Lower lobe of right lung (tissue), 2 donors: ENCODE measurements around the gene BMP8A. TPM values are rescaled to one million over a fixed set of nuclear protein-coding genes. Genes with fewer than 3 reads are reported as not detected.
"Not testable (repeated sequence)": the region's sequence is repeated elsewhere in the genome, so short reads cannot be mapped to it uniquely, and the experiment has no call there.

Source experiments
- ATAC-seq, 2 donors: fragments of 200-7000 bp; cut with Tn5 transposase; one replicate each; pipeline ENCODE4 v1.9.1; 2020 to 2022; ENCODE audit warnings: mild to moderate bottlenecking in 2 of 2, moderate library complexity in 2 of 2
- DNase-seq: peaks from one replicate; pipeline ENCODE4 v3.0.0-alpha.2; 2020
- H3K27ac ChIP-seq: fragments of 200-600 bp; one replicate; pipeline ENCODE4 v1.8.0; 2022
- H3K27me3 ChIP-seq: fragments of 200-600 bp; one replicate; pipeline ENCODE4 v1.8.0; 2022; ENCODE audit warnings: low read depth
- H3K36me3 ChIP-seq: fragments of 200-600 bp; one replicate; pipeline ENCODE4 v1.8.0; 2022; ENCODE audit warnings: mild to moderate bottlenecking
- H3K4me1 ChIP-seq: fragments of 200-600 bp; one replicate; pipeline ENCODE4 v1.8.0; 2022
- H3K4me3 ChIP-seq: fragments of 200-600 bp; one replicate; pipeline ENCODE4 v1.8.0; 2022; ENCODE audit warnings: mild to moderate bottlenecking
- H3K9me3 ChIP-seq: fragments of 200-600 bp; one replicate; pipeline ENCODE4 v1.8.0; 2022
- CTCF ChIP-seq: fragments of 200-600 bp; IDR thresholded peaks from one replicate; pipeline ENCODE4 v1.8.0; 2022; ENCODE audit warnings: antibody characterized with exemption, mild to moderate bottlenecking
- intact Hi-C: fragments of 100-400 bp; cut with DNase I; formaldehyde crosslinking; loops from one replicate; pipeline ENCODE4 v1.11.0; 2022
- total RNA-seq: library from RNA; stranded (reverse); fragmentation: NEBNext Ultra II Directional; extraction: Animal tissue kit (Norgen Biotek cat#: 25700); gene quantifications from one replicate; pipeline ENCODE4 v1.2.1, GENCODE V29; 2021
- donor health status: DM: no; HTN: yes; CAD: no; lungs with severe emphysema.

The BMP8A gene
- total RNA-seq, 1 donor from 2014 or later, result not detected

- intact Hi-C loops, result no loop called here
Measured at GRCh38 chr1:39526466-39527189, 35.2 kb downstream of the BMP8A start.

GRCh38 chr1:39527190-39527579 is 35.7 kb downstream of the BMP8A start:
- H3K27me3 ChIP-seq, H3K4me1 ChIP-seq, ATAC-seq, H3K4me3 ChIP-seq, H3K27ac ChIP-seq, intact Hi-C loops, H3K9me3 ChIP-seq, DNase-seq: not testable (repeated sequence)
- H3K36me3 ChIP-seq, result peaks cover 45% of the 10 kb centered on the region

More at GRCh38 chr1:39526466-39527189, 35.2 kb downstream of the BMP8A start:
- Histone ChIP-seq H3K27ac (no peak overlapping the region), H3K4me3 (no peak overlapping the region), H3K36me3 (peaks cover 40% of the 10 kb centered on the region), H3K9me3 (no peaks in the 10 kb centered on the region), H3K27me3 (no peaks in the 10 kb centered on the region), H3K4me1 (no peaks in the 10 kb centered on the region)
- no peak for TF ChIP-seq CTCF
- DNase-seq, result no peak
- ATAC-seq, result no peak

DNA sequence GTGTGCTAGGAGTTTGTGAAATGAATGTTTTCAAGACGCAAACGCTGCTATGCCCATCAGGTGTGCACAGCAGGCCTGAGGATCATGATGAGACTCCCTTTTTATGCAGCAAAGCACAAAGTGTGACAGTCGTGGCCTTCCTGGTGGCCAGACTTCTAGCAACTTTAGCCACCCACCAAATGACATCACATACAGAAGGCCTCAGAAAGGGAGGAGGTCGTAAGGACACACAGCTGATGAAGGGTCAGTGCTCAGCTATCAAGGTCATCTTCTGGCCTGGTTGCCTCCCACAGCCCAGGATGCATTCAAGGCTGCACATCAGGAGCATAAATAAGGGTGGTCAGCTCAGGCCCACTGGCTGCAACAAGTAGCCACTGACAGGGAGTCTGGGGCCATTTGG is 36.6 kb downstream of the BMP8A start:
- no peak for TF ChIP-seq CTCF
- no peak overlapping the region for H3K4me3 ChIP-seq

GRCh38 chr1:39529901-39530535 is 38.6 kb downstream of the BMP8A start:
- no peaks in the 10 kb centered on the region for H3K4me1 ChIP-seq
- no peaks in the 10 kb centered on the region for H3K27me3 ChIP-seq
- TF ChIP-seq CTCF, result no peak
- H3K4me3 ChIP-seq, result no peak overlapping the region
- no peak overlapping the region for H3K27ac ChIP-seq
- peaks cover 61% of the 10 kb centered on the region for H3K36me3 ChIP-seq
- no peaks in the 10 kb centered on the region for H3K9me3 ChIP-seq
- intact Hi-C loops, result no loop called here
- ATAC-seq (no peak), DNase-seq (no peak)

More for the DNA sequence above, 36.6 kb downstream of the BMP8A start:
- H3K4me1 ChIP-seq, result no peaks in the 10 kb centered on the region
- no peaks in the 10 kb centered on the region for H3K9me3 ChIP-seq
- no peak for ATAC-seq
- intact Hi-C loops, result no loop called here
- H3K27ac ChIP-seq, result no peak overlapping the region
- H3K36me3 ChIP-seq, result peaks cover 54% of the 10 kb centered on the region
- H3K27me3 ChIP-seq, result no peaks in the 10 kb centered on the region
- no peak for DNase-seq

DNA sequence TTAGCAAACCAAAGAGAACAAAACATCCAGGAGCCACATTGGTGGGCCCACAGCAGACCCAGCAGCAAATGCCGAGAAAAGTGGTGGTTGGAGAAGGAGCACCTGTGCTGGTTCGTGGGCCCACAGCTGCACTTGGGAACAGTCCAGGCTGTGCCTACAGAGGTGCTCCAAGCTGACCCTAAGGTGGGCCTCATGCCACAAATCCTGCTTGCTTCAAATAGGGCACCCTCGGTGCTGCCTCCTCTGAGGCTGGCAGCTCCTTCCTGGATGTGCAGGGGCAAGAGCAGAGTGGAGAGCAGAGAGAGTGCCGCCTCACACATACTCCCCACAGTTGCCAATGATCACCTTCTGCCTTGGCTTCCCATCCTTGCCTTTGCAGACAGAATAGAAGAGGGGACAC is 40.1 kb downstream of the BMP8A start:
- Histone ChIP-seq H3K4me3 (no peak overlapping the region), H3K36me3 (peaks cover 56% of the 10 kb centered on the region), H3K27ac (no peak overlapping the region), H3K9me3 (no peaks in the 10 kb centered on the region), H3K27me3 (no peaks in the 10 kb centered on the region), H3K4me1 (no peaks in the 10 kb centered on the region)
- intact Hi-C loops, result no loop called here
- no peak for TF ChIP-seq CTCF
- ATAC-seq, result no peak
- DNase-seq, result no peak

GRCh38 chr1:39533442-39533841 is 42.0 kb downstream of the BMP8A start:
- no peaks in the 10 kb centered on the region for H3K9me3 ChIP-seq
- intact Hi-C loops, result no loop called here
- no peak for TF ChIP-seq CTCF
- H3K4me3 ChIP-seq, result no peak overlapping the region
- peaks cover 42% of the 10 kb centered on the region for H3K36me3 ChIP-seq
- no peaks in the 10 kb centered on the region for H3K27me3 ChIP-seq
- no peaks in the 10 kb centered on the region for H3K4me1 ChIP-seq
- ATAC-seq (no peak), DNase-seq (no peak)
- no peak overlapping the region for H3K27ac ChIP-seq
